Ishikawa (cell line): ENCODE measurements around the gene ERCC3.

Experiments used
- CREB1 ChIP-seq: IDR thresholded peaks from 2 replicates; pipeline ENCODE4 v1.6.1; 2012; ENCODE audit warnings: low read depth
- EGR1 ChIP-seq: IDR thresholded peaks from 2 replicates; pipeline ENCODE4 v1.6.1; 2012
- EP300 ChIP-seq: IDR thresholded peaks from 2 replicates; pipeline ENCODE4 v1.6.1; 2012; ENCODE audit warnings: borderline replicate concordance
- NFIC ChIP-seq: IDR thresholded peaks from 2 replicates; pipeline ENCODE4 v1.6.1; 2012
- RAD21 ChIP-seq: IDR thresholded peaks from 2 replicates; pipeline ENCODE4 v1.6.1; 2012; ENCODE audit warnings: low read depth
- TAF1 ChIP-seq: IDR thresholded peaks from 2 replicates; pipeline ENCODE4 v1.6.1; 2012; ENCODE audit warnings: low read depth, mild to moderate bottlenecking
- YY1 ChIP-seq: IDR thresholded peaks from 2 replicates; pipeline ENCODE4 v1.6.1; 2012; ENCODE audit warnings: low read depth
- TF ChIP-seq, protein P1 (sequence below): IDR thresholded peaks from 2 replicates; pipeline ENCODE4 v1.6.1; 2012; ENCODE audit warnings: low read depth, mild to moderate bottlenecking

DNA sequence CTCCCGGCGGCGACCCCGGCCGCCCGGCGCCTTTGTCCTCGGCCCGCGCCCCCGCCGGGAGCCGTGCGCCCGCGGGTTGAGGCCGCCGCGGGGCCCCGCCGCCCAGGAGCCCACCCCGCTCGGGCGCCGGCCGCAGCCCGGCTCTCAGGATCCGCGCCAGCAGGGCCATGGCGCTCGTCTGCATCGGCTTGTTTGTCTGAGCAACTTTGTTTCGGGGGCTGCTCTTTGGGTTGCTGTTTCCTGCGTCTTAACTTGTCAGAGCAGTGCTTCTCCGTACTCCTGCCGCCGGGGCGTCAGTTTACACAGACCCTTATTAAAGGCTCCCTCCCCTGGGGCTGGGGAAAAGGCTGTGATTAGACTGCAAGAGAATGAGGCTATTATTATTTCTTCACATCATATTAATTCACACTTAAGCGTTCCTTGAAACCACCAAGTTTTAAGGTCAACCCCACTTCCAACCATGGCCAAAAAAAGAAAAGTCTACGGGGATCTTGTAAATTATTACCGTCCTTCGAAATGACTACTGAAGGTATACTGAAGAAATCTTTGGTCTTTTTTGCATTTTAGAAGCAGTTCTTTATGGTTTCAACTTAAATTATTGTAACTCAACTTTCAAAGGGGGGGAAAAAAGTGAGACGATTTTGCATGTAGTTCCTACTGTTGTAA is 73.7 kb downstream of the ERCC3 start, which contains the start of gene CYP27C1:
- no peak for TF ChIP-seq YY1
- no peak for TF ChIP-seq RAD21
- TF ChIP-seq CREB1: no peak
- TF ChIP-seq, protein P1, sequence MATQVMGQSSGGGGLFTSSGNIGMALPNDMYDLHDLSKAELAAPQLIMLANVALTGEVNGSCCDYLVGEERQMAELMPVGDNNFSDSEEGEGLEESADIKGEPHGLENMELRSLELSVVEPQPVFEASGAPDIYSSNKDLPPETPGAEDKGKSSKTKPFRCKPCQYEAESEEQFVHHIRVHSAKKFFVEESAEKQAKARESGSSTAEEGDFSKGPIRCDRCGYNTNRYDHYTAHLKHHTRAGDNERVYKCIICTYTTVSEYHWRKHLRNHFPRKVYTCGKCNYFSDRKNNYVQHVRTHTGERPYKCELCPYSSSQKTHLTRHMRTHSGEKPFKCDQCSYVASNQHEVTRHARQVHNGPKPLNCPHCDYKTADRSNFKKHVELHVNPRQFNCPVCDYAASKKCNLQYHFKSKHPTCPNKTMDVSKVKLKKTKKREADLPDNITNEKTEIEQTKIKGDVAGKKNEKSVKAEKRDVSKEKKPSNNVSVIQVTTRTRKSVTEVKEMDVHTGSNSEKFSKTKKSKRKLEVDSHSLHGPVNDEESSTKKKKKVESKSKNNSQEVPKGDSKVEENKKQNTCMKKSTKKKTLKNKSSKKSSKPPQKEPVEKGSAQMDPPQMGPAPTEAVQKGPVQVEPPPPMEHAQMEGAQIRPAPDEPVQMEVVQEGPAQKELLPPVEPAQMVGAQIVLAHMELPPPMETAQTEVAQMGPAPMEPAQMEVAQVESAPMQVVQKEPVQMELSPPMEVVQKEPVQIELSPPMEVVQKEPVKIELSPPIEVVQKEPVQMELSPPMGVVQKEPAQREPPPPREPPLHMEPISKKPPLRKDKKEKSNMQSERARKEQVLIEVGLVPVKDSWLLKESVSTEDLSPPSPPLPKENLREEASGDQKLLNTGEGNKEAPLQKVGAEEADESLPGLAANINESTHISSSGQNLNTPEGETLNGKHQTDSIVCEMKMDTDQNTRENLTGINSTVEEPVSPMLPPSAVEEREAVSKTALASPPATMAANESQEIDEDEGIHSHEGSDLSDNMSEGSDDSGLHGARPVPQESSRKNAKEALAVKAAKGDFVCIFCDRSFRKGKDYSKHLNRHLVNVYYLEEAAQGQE: no peak
- TF ChIP-seq EGR1: no peak
- no peak for TF ChIP-seq NFIC
- TF ChIP-seq EP300: no peak
- no peak for TF ChIP-seq TAF1
